HepG2 (cell line): ENCODE measurements around the gene NEK6. TPM values are rescaled to one million over a fixed set of nuclear protein-coding genes. Genes with fewer than 3 reads are reported as not detected.

Source experiments
- ATAC-seq: fragments of 200-7000 bp; cut with Tn5 transposase; 3 replicates; pipeline ENCODE4 v1.9.1; 2020; ENCODE audit warnings: mild to moderate bottlenecking, moderate library complexity
- BruUV-seq: library from RNA; stranded (reverse); fragments of 400-500 nt; replicated peaks from 2 replicates; lab custom pipeline; 2021; lab: Mats Ljungman, UMichigan
- CTCF ChIA-PET: fragments of 300-600 bp; formaldehyde crosslinking; extraction: SDS; loops from one replicate; lab custom pipeline; 2021; ENCODE audit warnings: low total read pairs, inconsistent platforms, low intra/inter-chr PET ratio; lab: Yijun Ruan, JAX
- POLR2A ChIA-PET: fragments of 350-600 bp; sonication (Branson Sonifier 250); formaldehyde crosslinking; loops from one replicate; lab custom pipeline; 2020; ENCODE audit warnings: antibody characterized with exemption, inconsistent platforms; lab: Yijun Ruan, JAX
- DNase-seq: peaks from one replicate; pipeline ENCODE4 v3.0.0-alpha.2; 2015; ENCODE audit warnings: low spot score
- FAIRE-seq: peaks from 3 replicates; lab custom pipeline; 2011; peaks lifted over from hg19 to GRCh38; lab: Jason Lieb, UNC
- H2AFZ ChIP-seq: one replicate; pipeline ENCODE4 v1.6.1; 2011; ENCODE audit warnings: low read length, inconsistent platforms
- H3K27ac ChIP-seq: fragments of 300-600 bp; 3 replicates; pipeline ENCODE4 v1.8.0; 2011; ENCODE audit warnings: mixed run types, mild to moderate bottlenecking, mixed read lengths, low read length, inconsistent platforms; ENCODE audit not compliant: insufficient read depth; ENCODE audit errors: extremely low read length
- H3K27me3 ChIP-seq, 2 experiments: fragments of 200-600 bp in 1 of 2; 2 replicates in 1 of 2; 3 replicates in 1 of 2; pipeline versions ENCODE4 v1.6.0 to v1.8.0; 2011; ENCODE audit warnings: low read length in 2 of 2, mild to moderate bottlenecking in 2 of 2, moderate library complexity in 2 of 2, inconsistent platforms in 1 of 2; ENCODE audit not compliant: insufficient read depth in 2 of 2, control insufficient read depth in 1 of 2
- H3K36me3 ChIP-seq, 2 experiments: fragments of 200-600 bp in 1 of 2; replicated peaks in 1 of 2; 2 replicates in 1 of 2; 3 replicates in 1 of 2; pipeline versions ENCODE4 v1.5.1 to v1.8.0; 2011; ENCODE audit warnings: low read length in 2 of 2, inconsistent platforms in 1 of 2; ENCODE audit not compliant: insufficient read depth in 2 of 2, control insufficient read depth in 1 of 2
- H3K4me1 ChIP-seq: 2 replicates; pipeline ENCODE4 v1.5.1; 2012; ENCODE audit warnings: low read length, inconsistent platforms; ENCODE audit not compliant: insufficient read depth
- H3K4me2 ChIP-seq: 2 replicates; pipeline ENCODE4 v1.6.0; 2011; ENCODE audit warnings: low read depth, low read length, inconsistent platforms
- H3K4me3 ChIP-seq, 3 experiments: fragments of 200-600 bp in 1 of 3; sonication (generic), shearing (Covaris generic) in 1 of 3; replicated peaks in 1 of 3; 2 replicates each; pipeline ENCODE4 v1.5.1; 2011 to 2016; ENCODE audit warnings: low read length in 3 of 3, inconsistent platforms in 2 of 3, low read depth in 2 of 3, mild to moderate bottlenecking in 2 of 3, control low read depth in 1 of 3, mixed read lengths in 1 of 3; ENCODE audit not compliant: insufficient read depth in 1 of 3
- H3K79me2 ChIP-seq: one replicate; pipeline ENCODE4 v1.6.1; 2011; ENCODE audit warnings: low read length, inconsistent platforms; ENCODE audit not compliant: insufficient read depth
- H3K9ac ChIP-seq: 2 replicates; pipeline ENCODE4 v1.6.0; 2011; ENCODE audit warnings: mild to moderate bottlenecking, low read depth, low read length, inconsistent platforms; ENCODE audit not compliant: insufficient read depth
- H3K9me3 ChIP-seq: 2 replicates; pipeline ENCODE4 v1.5.1; 2012; ENCODE audit warnings: mild to moderate bottlenecking, low read length
- H4K20me1 ChIP-seq: 2 replicates; pipeline ENCODE4 v1.6.0; 2011; ENCODE audit warnings: inconsistent platforms, mild to moderate bottlenecking, low read length, moderate library complexity; ENCODE audit not compliant: insufficient read depth
- AGO2 ChIP-seq: fragments of 200-400 bp; formaldehyde crosslinking; optimal IDR thresholded peaks from 2 replicates; pipeline ENCODE3; 2017; ENCODE audit warnings: mild to moderate bottlenecking, low read depth, low read length, moderate library complexity
- KDM2A ChIP-seq: sonication (generic); formaldehyde crosslinking; IDR thresholded peaks from 2 replicates; pipeline ENCODE4 v1.4.0; 2020; ENCODE audit warnings: low read depth, missing genetic modification reagents, borderline replicate concordance
- ZNF629 ChIP-seq: sonication (generic); formaldehyde crosslinking; conservative IDR thresholded peaks from 2 replicates; pipeline ENCODE4 v1.5.0; 2020; ENCODE audit warnings: missing genetic modification reagents
- WGBS: methylation state at CpG from one replicate; pipeline ENCODE4 v1.1.6; 2017; ENCODE audit warnings: low lambda C conversion rate; 5-methylcytosine and 5-hydroxymethylcytosine counted together
- in situ Hi-C: cut with HindIII; loops from 2 replicates; pipeline ENCODE4 v1.10.0; 2017; ENCODE audit warnings: low pct_unique_long_range_greater_than_20kb; ENCODE audit not compliant: extremely low pct_ligation_motif_present
- intact Hi-C: fragments of 100-400 bp; cut with micrococcal nuclease; formaldehyde crosslinking; loops from one replicate; pipeline ENCODE4 v1.10.0; 2022; ENCODE audit not compliant: unreplicated experiment
- polyA plus RNA-seq, 8 experiments: library from polyadenylated mRNA; depleted of rRNA in 3 of 8; stranded (reverse) in 7 of 8; unstranded in 1 of 8; fragments of >200 nt; fragmentation: Illumina TruSeq in 4 of 8; extraction: Trizol in 4 of 8; gene quantifications; 2 replicates each; pipeline versions ENCODE4 v1.2.1 to v1.2.3, GENCODE V29; 2011 to 2016; ENCODE audit warnings: low read depth in 4 of 8, missing spikeins in 1 of 8, mixed read lengths in 1 of 8; ENCODE audit not compliant: insufficient read depth in 1 of 8
- total RNA-seq, 5 experiments: library from RNA; depleted of rRNA; stranded (reverse); fragments of >200 nt; fragmentation: Illumina TruSeq; extraction: Trizol; gene quantifications; 2 replicates each; pipeline ENCODE4 v1.2.3, GENCODE V29; 2016; ENCODE audit warnings: low read depth in 1 of 5
- TF ChIP-seq, protein P1 (sequence below): sonication (generic); formaldehyde crosslinking; IDR thresholded peaks from 2 replicates; pipeline ENCODE4 v1.4.0; 2020; ENCODE audit warnings: missing genetic modification reagents, borderline replicate concordance

Gene NEK6
- total and polyA plus RNA-seq, 2 of the 13 experiments (the other 11 are each of a cell fraction or from before 2014, with no cell fraction given): 30.4 to 119 TPM

DNA sequence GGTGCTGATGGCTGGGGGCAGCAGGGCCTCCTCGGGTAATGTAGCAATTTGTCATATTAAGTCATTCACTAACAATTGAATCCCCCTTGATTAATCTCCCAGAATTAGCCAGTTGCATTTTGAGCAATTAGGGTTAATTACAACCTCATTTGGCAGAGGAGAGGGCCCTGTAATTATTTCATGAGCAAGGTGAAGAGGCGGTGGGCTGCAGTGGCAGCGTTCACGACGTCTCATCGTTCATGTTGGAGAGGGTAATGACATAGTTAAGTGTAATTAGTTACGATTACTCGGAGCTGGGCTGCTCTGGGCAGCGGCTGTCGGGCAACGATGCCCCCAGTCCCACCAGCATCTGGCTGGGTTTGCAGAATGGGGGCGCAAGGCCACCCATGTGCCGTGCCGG is 46.0 kb downstream of the NEK6 start:
- POLR2A ChIA-PET: no interaction called here
- Histone ChIP-seq H3K27me3 (no peaks in the 10 kb centered on the region), H3K79me2 (peaks cover 49% of the 10 kb centered on the region), H4K20me1 (peaks cover 58% of the 10 kb centered on the region), H3K4me3 (no peak overlapping the region), H3K4me2 (no peak overlapping the region), H3K9ac (no peak overlapping the region), H3K36me3 (peaks cover 34 to 50% of the 10 kb centered on the region in 2 experiments), H3K9me3 (no peaks in the 10 kb centered on the region), H2AFZ (no peak overlapping the region), H3K27ac (no peak overlapping the region), H3K4me1 (peaks cover 14% of the 10 kb centered on the region)
- BruUV-seq: no TSS peak
- CTCF ChIA-PET: no interaction called here
- ATAC-seq (no peak), FAIRE-seq (no peak), DNase-seq (no peak)
- TF ChIP-seq AGO2: peak; percentile 28
- TF ChIP-seq, protein P1, sequence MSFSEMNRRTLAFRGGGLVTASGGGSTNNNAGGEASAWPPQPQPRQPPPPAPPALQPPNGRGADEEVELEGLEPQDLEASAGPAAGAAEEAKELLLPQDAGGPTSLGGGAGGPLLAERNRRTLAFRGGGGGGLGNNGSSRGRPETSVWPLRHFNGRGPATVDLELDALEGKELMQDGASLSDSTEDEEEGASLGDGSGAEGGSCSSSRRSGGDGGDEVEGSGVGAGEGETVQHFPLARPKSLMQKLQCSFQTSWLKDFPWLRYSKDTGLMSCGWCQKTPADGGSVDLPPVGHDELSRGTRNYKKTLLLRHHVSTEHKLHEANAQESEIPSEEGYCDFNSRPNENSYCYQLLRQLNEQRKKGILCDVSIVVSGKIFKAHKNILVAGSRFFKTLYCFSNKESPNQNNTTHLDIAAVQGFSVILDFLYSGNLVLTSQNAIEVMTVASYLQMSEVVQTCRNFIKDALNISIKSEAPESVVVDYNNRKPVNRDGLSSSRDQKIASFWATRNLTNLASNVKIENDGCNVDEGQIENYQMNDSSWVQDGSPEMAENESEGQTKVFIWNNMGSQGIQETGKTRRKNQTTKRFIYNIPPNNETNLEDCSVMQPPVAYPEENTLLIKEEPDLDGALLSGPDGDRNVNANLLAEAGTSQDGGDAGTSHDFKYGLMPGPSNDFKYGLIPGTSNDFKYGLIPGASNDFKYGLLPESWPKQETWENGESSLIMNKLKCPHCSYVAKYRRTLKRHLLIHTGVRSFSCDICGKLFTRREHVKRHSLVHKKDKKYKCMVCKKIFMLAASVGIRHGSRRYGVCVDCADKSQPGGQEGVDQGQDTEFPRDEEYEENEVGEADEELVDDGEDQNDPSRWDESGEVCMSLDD (CRISPR knock-in tag): no peak
- intact Hi-C loops: no loop called here
- WGBS: 97% methylated on average over 9 of the region's 14 CpGs
- in situ Hi-C loops: no loop called here

DNA sequence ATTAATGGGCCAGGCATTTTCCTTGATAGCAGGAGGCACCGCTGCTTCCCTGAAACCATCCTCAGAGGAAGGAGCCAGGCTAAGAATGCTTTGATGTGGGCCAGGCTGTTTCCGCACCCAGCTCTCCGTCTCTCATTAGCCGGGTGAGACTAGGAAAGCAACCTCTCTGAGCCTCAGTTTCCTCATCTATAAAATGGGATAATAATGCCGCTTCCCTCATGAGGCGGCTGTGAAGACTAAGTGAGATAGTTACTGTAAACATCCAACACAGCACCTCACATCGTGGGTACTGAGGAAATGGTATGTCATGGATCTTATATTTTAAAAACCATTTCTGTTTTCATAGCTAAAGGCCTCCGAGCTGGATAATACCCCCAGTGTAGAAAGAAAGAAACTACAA is 46.5 kb downstream of the NEK6 start:
- Histone ChIP-seq H3K4me2 (no peak overlapping the region), H3K27ac (no peak overlapping the region), H3K9me3 (no peaks in the 10 kb centered on the region), H3K4me3 (no peak overlapping the region), H3K9ac (no peak overlapping the region), H3K79me2 (peaks cover 44% of the 10 kb centered on the region), H3K27me3 (no peaks in the 10 kb centered on the region), H3K36me3 (peaks cover 35 to 54% of the 10 kb centered on the region in 2 experiments), H2AFZ (no peak overlapping the region), H4K20me1 (peaks cover 54% of the 10 kb centered on the region), H3K4me1 (peaks cover 9% of the 10 kb centered on the region)
- DNase-seq (no peak), FAIRE-seq (no peak), ATAC-seq (no peak)
- 93% methylated on average over 7 of the region's 8 CpGs for WGBS
- BruUV-seq: TSS peak; percentile 13
- in situ Hi-C loops (no loop called here), intact Hi-C loops (no loop called here)
- ChIA-PET POLR2A (no interaction called here), CTCF (no interaction called here)
- TF ChIP-seq ZNF629 (CRISPR knock-in tag) (peak; percentile 84), KDM2A (CRISPR knock-in tag) (no peak)
